ENCODE measurements around the gene PIH1D1.
A peak's percentile ranks its signal among the peaks of the same experiment; 100 is the strongest.

PIH1D1 gene

DNA sequence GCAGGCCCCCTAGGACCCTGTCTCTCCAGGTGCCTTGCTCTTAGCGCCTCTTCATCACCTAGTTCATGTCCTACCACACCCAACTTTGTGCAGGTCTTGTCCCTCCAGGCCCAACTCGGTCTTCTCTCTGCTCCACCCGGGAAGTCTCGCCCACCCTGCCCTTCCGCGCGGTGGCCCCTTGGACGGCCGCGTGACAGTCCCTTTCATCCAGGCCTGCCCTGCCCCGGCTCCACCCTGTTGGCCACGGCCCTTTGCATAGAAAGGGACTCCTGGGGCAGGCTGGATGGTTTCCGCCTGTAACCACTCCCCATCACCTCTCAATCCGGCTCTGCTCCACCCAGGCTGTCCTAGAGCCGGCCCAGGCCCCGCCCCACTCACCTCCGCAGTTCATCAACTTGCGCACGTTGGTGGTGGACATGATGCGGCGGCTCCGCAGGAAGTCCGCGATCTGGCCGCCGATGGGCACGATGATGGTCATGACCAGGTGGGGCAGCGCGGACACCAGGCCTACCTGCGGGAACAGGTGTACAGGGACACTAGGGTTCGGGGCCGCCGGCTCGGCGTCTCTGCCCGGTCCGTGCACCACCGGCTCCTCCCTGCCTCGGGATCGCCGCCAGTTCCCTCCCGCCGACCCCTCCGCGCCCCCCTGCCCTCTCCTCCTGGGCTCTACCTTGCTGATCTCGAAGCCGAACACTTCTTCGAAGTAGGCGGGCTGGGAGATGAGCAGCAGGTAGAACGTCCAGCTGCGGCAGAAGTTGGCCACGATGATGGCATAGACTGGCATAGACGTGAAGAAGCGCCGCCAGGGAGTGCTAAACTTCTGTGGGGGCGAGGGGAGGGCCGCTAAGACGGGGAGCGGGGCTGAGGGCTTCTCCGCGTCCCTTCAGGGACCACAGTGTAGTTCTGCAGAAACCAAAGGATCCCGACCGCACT, 19.2 kb downstream of the PIH1D1 start:
- DNase-seq = no peak

- peak; percentile 30 for DNase-seq
Measured at GRCh38 chr19:49431330-49431749, 20.3 kb downstream of the PIH1D1 start.

GRCh38 chr19:49430678-49431329, 20.8 kb downstream of the PIH1D1 start:
- no peak for DNase-seq

DNA sequence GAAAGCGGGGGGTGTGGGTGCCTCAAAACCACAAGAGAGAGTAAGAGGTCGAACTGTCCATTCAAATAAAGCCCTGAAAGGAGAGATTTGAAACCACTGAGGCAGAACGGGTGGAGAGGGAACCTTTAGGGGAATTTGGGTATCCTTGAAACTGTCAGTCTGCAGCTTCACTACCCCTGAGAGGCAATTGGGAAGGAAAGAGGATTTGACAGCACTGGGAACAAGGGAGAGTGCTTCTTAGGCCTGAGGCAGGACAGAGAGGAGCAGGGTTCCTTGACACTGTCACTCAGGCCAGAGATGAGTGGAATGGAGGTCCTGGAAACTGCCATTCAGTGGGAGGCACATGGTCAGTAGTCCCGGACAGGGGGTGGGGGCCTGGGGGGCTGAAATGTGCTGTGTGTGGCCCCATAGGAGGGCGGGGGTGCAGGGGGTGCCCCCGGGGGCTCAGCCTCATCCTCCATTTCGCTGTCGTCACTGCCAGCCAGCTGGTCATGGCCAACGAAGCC, 21.4 kb downstream of the PIH1D1 start:
- no peak for DNase-seq

- no peak for DNase-seq
Measured at GRCh38 chr19:49428547-49429451, 22.8 kb downstream of the PIH1D1 start.

DNA sequence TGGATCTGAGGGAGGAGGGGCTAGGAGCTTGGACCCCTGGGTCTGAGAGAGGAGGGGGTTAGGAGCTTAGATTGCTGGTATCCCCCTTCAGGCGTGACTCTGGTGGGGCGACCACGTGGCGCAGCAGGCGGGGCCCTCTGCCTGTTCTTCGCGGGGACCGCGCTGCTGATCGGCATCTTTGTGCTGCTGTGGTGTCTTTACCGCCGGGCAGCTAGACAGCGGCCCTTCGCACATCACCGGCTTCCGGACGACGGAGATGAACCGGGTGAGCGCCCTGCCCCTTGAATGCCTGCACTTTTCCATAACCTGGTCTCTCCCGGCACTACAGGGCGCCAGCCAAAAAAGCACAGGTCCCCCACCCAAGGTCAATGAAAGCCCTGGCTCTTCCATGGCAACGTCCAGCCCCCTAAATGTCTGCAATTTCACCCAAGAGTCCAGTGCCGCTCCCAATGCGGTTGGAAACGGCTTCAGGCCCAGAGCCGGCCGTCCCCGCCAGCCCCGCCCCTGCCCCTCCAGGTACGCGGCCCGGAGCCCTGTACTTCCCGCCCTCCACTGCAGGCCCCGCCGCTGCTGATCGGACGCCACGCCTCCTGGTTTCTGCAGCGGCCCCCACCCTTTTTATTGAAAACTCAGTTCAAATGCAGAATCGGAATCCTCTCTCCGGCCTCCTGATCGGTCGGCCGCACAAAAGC, 23.6 kb downstream of the PIH1D1 start:
- DNase-seq = peak; percentile 27

GRCh38 chr19:49427339-49427738, 24.3 kb downstream of the PIH1D1 start:
- no peak for DNase-seq

GRCh38 chr19:49425922-49426592, 25.6 kb downstream of the PIH1D1 start:
- DNase-seq = no peak

- DNase-seq = no peak
Measured at GRCh38 chr19:49425178-49425577, 26.4 kb downstream of the PIH1D1 start, which contains the start of gene GFY. Gene GFY (plus strand): TSS chr19:49425388. CDS start chr19:49426431, 1,043 bp downstream.

GRCh38 chr19:49423985-49424303, 27.7 kb downstream of the PIH1D1 start:
- no peak for DNase-seq

DNA sequence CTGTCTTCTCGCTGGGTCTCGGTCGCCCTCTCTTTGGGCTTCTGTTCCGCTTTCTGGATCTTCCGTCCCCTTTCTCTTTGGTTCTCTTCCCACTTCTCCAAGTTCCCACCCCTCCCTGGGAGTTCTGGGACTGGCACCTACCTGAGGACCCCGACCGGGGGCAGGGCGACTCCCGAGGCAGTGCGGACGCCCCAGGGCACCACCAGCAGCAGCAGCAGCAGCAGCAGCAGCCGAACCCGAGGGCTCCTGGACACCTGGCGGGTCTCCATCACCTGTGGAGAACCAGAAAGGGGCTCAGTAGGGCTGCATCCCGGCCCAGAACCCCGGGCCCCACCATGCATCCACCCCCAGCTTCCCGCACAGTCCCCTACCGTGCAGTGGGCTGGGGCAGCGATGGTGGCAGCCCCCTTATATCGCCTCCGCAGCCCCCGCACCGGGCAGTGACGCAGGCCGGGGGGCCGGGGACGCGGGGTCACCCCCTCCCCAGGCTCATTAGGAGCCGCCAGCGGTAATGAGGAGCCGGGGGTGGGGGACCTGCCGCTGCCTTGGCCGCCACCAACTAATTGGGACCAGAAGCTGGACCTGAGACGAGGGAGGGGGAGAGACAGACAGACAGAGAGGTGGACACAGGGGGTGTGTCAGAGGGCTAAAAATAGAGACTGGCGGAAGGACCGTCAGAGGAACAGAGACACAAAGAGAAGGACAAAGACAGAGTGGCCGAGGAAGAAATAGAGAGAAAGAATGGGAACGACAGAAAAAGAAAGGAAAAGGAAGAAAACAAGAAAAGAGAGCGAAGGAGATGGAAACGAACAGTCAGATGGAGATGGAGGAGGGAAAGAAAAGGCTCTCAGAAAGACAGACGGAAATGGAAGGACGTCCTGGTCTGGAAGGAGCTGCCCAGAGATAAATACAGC, 28.3 kb downstream of the PIH1D1 start, which contains the start of gene PTH2:
Gene PTH2, minus strand, starts transcription at position 371 of the 914 bp plus-strand sequence. Its CDS starts 102 bp downstream, at position 269.
- DNase-seq = no peak

DNA sequence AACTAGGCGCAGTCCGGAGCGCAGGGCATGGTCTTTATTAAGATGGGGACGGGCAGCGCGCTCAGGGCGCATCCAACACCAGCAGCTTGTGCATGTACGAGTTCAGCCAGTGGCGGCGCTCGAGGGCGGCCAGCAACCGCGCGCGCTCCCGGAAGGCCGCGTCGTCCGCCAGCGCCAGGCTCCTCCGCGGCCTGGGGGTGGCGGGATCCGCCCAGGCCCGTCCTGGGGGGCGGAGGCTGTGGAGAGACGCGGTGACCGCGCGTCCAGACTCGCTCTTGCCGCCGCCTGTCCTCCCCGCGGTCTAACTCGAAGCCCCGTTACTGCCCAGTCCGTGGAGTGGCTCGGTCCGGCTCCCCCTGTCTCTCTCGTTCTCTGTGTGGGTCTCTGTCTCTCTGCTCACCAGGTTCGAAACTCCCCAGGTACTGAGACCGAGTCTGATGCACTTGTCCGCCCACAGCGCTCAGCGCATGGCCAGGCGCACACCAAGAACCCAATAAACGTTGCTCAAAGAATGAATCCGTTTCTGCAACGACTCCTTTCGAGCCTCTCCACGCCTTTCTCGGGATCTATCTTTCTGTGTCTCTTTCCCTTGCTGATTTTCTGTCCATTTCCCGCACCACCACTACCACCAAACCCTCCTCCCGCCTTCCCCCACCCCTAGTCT, 29.1 kb downstream of the PIH1D1 start:
- DNase-seq = peak; percentile 43

GRCh38 chr19:49421878-49422202, 29.8 kb downstream of the PIH1D1 start:
- no peak for DNase-seq

GRCh38 chr19:49421039-49421877, 30.4 kb downstream of the PIH1D1 start:
- DNase-seq = peak; percentile 36

DNA sequence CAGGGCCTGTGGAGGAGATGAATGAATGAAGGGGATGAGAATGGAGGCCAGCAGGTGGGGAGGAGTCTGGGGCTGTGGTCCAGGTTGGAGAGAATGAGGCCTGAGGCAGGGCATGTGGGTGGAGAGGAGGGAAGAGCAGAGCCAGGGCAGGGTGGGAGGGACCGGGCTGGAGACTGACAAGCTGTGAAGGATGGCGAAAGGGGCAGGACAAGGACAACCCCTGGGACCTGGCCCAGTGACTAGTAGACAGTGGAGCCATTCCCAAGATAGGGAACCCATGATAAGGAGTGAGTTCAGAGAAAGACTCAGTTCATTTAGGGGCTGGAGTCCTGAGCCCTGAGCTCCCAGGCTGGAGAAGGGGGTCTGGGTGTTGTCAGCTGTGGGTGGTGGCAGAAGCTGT, 31.4 kb downstream of the PIH1D1 start:
- DNase-seq = no peak

DNA sequence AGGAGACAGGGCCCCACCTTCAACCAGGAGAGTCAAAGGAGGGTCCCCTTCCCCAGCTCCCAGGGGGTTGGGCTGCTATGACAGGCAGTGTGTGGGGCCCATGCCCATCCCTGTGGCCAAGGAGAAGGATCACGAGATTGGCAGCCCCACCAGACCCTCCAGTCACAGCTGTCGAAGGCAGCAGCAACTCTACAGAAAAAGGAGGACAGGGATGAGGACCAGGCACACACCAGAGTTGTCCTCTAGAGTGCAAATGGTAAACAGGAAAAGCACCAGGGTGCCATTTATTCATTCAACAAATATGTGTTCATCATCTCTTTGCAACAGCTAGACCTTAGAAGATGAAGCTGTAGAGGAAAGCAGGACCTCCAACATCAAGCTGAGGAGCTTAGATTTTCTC, 32.4 kb downstream of the PIH1D1 start:
- no peak for DNase-seq

DNA sequence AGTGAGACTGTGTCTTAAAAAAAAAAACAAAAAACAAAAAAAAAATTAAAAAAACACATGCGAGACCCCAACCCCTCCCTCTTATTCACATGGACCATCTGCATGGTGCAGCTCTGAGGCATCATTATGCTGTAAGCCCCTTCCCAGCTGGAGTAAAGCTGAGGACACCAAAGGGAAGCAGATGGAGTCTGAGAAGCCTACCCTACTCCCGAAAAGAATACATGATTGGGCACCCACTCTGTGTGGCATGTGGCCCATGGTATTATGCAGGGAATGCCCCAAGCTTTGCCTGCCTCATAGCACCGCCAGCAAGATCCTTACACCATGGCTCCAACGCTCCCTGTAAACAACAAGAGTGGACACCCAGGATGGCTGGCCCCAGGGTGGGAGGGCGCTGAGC, 33.1 kb downstream of the PIH1D1 start:
- DNase-seq = no peak

- DNase-seq = no peak
Measured at GRCh38 chr19:49417088-49417487, 34.5 kb downstream of the PIH1D1 start.

DNA sequence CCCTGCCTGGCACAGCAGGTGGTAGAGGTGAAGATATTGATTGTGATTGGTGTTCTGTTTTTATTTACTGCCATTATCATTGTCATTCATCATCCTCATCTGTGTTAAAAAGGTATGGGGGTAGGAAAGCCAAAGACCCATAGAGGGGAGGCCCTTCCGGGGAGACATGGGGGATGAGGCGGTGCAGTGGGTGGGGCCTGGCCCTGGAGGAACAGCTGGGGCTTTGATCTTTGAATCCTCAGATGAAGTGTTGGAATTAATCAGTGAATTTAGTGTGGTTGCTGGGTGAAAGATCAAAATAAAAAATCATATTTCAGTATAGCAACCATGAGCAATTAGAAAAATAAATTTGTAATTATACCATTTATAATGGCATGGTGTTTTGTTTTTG, 35.8 kb downstream of the PIH1D1 start:
- no peak for DNase-seq
